AG09309 (cell line): ENCODE data around the gene MTCH1.

Experiments
- DNase-seq: peaks from one replicate; pipeline ENCODE4 v3.0.0-alpha.2; 2010; ENCODE audit warnings: low read depth
- H3K4me3 ChIP-seq: 2 replicates; pipeline ENCODE4 v1.5.1; 2011; ENCODE audit warnings: mild to moderate bottlenecking, low read depth, low read length, moderate library complexity; ENCODE audit not compliant: control insufficient read depth
- CTCF ChIP-seq: IDR thresholded peaks from 2 replicates; pipeline ENCODE4 v1.5.1; 2011; ENCODE audit warnings: mild to moderate bottlenecking, low read depth, low read length, inconsistent platforms; ENCODE audit not compliant: insufficient read depth, control insufficient read depth; ENCODE audit errors: missing control alignments

The MTCH1 gene

DNA sequence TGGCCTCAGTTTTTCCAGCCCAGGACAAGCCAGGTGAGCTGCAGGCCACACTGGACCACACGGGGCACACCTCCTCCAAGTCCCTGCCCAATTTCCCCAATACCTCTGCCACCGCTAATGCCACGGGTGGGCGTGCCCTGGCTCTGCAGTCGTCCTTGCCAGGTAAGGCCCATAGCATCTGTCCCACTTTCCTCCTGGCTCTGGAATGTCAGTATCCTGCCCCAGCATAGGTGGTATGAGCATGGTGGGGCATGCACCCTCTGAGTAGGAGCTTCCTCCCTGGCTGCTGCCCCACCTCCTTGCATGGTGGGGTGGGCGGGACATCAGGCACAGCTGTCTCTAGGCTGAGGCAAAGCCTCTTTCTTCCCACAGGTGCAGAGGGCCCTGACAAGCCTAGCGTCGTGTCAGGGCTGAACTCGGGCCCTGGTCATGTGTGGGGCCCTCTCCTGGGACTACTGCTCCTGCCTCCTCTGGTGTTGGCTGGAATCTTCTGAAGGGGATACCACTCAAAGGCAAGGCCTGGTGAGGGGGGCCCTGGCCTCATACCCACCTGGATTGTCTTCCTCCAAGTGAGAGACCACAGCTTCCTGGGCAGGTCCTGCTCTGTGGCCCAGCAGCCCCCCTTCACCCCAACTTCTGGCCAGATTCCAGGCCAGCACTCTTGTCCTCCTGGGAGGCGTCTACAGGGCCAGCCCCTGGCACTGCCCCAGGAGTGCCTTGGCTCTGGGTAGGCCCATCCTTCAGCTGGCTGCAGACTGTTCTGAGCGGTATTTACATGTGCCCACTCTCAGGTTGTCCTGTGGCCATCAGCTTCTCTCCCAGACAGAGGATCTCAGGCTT lies 22.3 kb downstream of the MTCH1 start:
- DNase-seq = no peak
- no peak for TF ChIP-seq CTCF
- no peak overlapping the region for H3K4me3 ChIP-seq

DNA sequence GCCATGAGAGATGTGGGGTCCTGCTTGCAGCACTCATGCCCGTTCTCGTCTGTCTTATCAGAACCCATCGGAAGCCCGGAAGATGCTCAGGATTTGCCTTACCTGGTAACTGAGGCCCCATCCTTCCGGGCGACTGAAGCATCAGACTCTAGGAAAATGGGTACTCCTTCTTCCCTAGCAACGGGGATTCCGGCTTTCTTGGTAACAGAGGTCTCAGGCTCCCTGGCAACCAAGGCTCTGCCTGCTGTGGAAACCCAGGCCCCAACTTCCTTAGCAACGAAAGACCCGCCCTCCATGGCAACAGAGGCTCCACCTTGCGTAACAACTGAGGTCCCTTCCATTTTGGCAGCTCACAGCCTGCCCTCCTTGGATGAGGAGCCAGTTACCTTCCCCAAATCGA lies 23.1 kb downstream of the MTCH1 start:
- no peak overlapping the region for H3K4me3 ChIP-seq
- TF ChIP-seq CTCF = no peak
- no peak for DNase-seq

- no peak for DNase-seq
- no peak for TF ChIP-seq CTCF
- no peak overlapping the region for H3K4me3 ChIP-seq
Measured at GRCh38 chr6:36961441-36962435, 24.3 kb downstream of the MTCH1 start.

DNA sequence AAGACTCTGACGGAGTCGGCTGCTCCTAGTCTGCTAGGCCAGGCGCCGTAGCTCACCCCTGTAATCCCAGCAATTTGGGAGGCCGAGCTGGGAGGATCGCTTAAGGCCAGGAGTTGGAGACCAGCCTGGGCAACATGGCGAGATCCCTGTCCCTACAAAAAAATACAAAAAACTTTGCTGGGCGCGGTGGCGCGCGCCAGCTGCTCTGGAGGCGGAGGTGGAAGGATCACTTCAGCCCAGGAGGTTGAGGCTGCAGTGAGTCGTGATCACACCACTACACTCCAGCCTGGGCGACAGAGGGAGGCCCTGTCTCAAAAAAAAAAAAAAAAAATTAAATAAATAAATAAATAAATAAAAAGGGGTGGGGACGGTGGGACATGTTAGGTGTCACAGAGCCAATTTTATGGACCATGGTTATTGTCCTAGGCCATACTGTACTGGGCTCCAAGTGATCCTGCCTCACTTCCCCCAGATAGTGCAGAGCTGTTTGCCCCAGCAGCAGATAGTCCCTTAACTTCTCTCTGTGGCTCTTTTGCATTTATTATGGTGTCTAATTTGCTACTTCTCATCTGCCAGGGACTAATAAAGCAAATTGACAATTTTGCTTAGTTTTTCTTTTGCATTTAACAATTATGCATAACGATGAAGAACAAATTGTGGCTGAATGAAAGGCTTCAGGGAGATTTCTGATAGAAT lies 26.3 kb downstream of the MTCH1 start:
- no peak for DNase-seq
- H3K4me3 ChIP-seq = no peak overlapping the region
- no peak for TF ChIP-seq CTCF

- no peak for TF ChIP-seq CTCF
- H3K4me3 ChIP-seq = no peak overlapping the region
- no peak for DNase-seq
Measured at GRCh38 chr6:36958775-36959554, 27.0 kb downstream of the MTCH1 start.
